Activated naive CD4-positive, alpha-beta T cell treated with anti-CD3 and anti-CD28 coated beads for 36 hours (primary cell): Measurements from ENCODE around the gene SLC25A26. TPM values are rescaled to one million over a fixed set of nuclear protein-coding genes. Genes with fewer than 3 reads are reported as not detected.

Experiments
- CTCF ChIA-PET: fragments of 350-600 bp; sonication (Branson Sonifier 250); formaldehyde crosslinking; loops from one replicate; lab custom pipeline; 2021; ENCODE audit warnings: antibody characterized with exemption; lab: Charles Lee
- DNase-seq: peaks from one replicate; pipeline ENCODE4 v3.0.0-alpha.2; 2020
- H3K27ac Mint-ChIP-seq: one replicate; pipeline ENCODE4 v1.8.0; 2021; ENCODE audit warnings: mild to moderate bottlenecking, mixed read lengths
- H3K27me3 Mint-ChIP-seq: one replicate; pipeline ENCODE4 v1.8.0; 2021; ENCODE audit warnings: low read depth, mixed read lengths
- H3K36me3 Mint-ChIP-seq: one replicate; pipeline ENCODE4 v1.8.0; 2021; ENCODE audit warnings: low read depth, mixed read lengths
- H3K4me1 Mint-ChIP-seq: one replicate; pipeline ENCODE4 v1.8.0; 2021; ENCODE audit warnings: low read depth, mixed read lengths
- H3K4me3 Mint-ChIP-seq: one replicate; pipeline ENCODE4 v1.8.0; 2021; ENCODE audit warnings: mild to moderate bottlenecking, moderate library complexity, mixed read lengths
- H3K9me3 Mint-ChIP-seq: one replicate; pipeline ENCODE4 v1.8.0; 2021; ENCODE audit warnings: mixed read lengths
- intact Hi-C: fragments of 100-400 bp; cut with micrococcal nuclease; formaldehyde crosslinking; loops from one replicate; pipeline ENCODE4 v1.15.1; 2023
- total RNA-seq, 2 experiments: library from RNA; stranded (reverse); gene quantifications; one replicate each; pipeline ENCODE4 v1.2.3, GENCODE V29; 2021

SLC25A26 gene
- 10 to 100 TPM; 25.3 to 26.3 TPM for total RNA-seq

DNA sequence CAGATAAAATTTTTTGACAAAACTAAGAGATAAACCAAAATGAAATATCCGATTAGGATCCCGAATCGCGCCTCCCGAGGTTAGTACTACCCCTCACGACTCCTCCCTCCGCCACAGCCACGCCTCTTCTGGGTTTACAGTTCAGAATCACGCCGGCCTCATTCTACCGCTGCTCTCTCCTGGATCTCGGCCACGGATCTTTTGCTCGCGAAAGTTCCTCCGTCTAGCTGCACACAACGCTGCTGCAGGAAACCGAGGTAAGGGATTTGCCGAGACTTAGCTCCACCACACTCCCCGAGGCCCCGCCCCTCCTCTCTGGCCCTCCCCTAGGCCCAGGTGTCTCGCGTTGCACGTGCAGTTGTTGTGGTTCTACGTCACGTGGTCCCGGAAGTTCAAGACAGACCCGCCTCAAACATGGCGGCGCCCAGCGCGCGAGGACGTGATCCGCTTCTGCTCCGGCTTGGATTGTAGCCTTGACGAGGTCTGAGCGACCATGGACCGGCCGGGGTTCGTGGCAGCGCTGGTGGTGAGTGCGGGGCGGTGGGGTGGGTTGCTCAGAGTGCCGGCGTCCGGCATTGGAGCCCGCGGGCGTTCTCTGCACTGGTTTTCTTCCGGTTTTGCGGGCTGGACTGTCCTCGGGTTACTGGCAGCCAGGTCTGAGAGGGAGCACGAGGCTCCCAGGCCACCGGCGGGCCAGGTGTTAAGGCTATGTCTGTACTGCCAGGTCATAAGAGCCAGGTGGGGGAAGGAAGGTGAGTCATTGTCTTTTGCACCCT lies at the start of gene SLC25A26:
Gene SLC25A26 (plus strand): TSS at position 400 of the 776 bp plus-strand sequence. CDS start 94 bp downstream, at position 494.
- DNase-seq = peak; percentile 99
- intact Hi-C loops = loop anchor here (1.0 to 10.0 kb wide), 8 partner anchors 19 to 1434 kb away; partner anchors contain the start of genes KBTBD8, LRIG1, MAGI1 and SUCLG2
- Mint-ChIP-seq H3K4me1 (peaks cover 51% of the 10 kb centered on the region), H3K27me3 (no peaks in the 10 kb centered on the region), H3K36me3 (peaks cover 33% of the 10 kb centered on the region), H3K4me3 (peak within 1 kb of the TSS; percentile 91), H3K27ac (peak within 1 kb of the TSS; percentile 95), H3K9me3 (peaks cover 15% of the 10 kb centered on the region)
- CTCF ChIA-PET = interaction anchor here (1.4 kb wide), 1 partner anchor 33 kb away, joined by 3 read pairs; no protein-coding TSS in a partner anchor

GRCh38 chr3:66172394-66172793 lies 48.4 kb upstream of the SLC25A26 start:
- no peak overlapping the region for H3K4me3 Mint-ChIP-seq
- H3K4me1 Mint-ChIP-seq = no peaks in the 10 kb centered on the region
- intact Hi-C loops = no loop called here
- no peaks in the 10 kb centered on the region for H3K36me3 Mint-ChIP-seq
- CTCF ChIA-PET = no interaction called here
- no peak for DNase-seq
- peaks cover 3% of the 10 kb centered on the region for H3K27me3 Mint-ChIP-seq
- no peak overlapping the region for H3K27ac Mint-ChIP-seq
- no peaks in the 10 kb centered on the region for H3K9me3 Mint-ChIP-seq

GRCh38 chr3:66177026-66177425 lies 43.8 kb upstream of the SLC25A26 start:
- no peak overlapping the region for H3K27ac Mint-ChIP-seq
- no peak for DNase-seq
- H3K27me3 Mint-ChIP-seq = no peaks in the 10 kb centered on the region
- H3K4me3 Mint-ChIP-seq = no peak overlapping the region
- no peaks in the 10 kb centered on the region for H3K4me1 Mint-ChIP-seq
- H3K9me3 Mint-ChIP-seq = no peaks in the 10 kb centered on the region
- H3K36me3 Mint-ChIP-seq = no peaks in the 10 kb centered on the region
- CTCF ChIA-PET = interaction anchor here (0.8 kb wide), 1 partner anchor 78 kb away, joined by 3 read pairs; no protein-coding TSS in a partner anchor
- intact Hi-C loops = no loop called here

GRCh38 chr3:66178206-66178605 lies 42.6 kb upstream of the SLC25A26 start:
- H3K4me3 Mint-ChIP-seq = no peak overlapping the region
- H3K36me3 Mint-ChIP-seq = no peaks in the 10 kb centered on the region
- H3K4me1 Mint-ChIP-seq = no peaks in the 10 kb centered on the region
- no peaks in the 10 kb centered on the region for H3K9me3 Mint-ChIP-seq
- no peak overlapping the region for H3K27ac Mint-ChIP-seq
- H3K27me3 Mint-ChIP-seq = no peaks in the 10 kb centered on the region
- intact Hi-C loops = no loop called here
- CTCF ChIA-PET = no interaction called here
- no peak for DNase-seq

- CTCF ChIA-PET = no interaction called here
- Mint-ChIP-seq H3K4me3 (no peak overlapping the region), H3K27ac (no peak overlapping the region), H3K9me3 (no peaks in the 10 kb centered on the region), H3K36me3 (no peaks in the 10 kb centered on the region), H3K27me3 (no peaks in the 10 kb centered on the region), H3K4me1 (no peaks in the 10 kb centered on the region)
- DNase-seq = no peak
- intact Hi-C loops = no loop called here
Observed at GRCh38 chr3:66179793-66180192, 41.0 kb upstream of the SLC25A26 start.

DNA sequence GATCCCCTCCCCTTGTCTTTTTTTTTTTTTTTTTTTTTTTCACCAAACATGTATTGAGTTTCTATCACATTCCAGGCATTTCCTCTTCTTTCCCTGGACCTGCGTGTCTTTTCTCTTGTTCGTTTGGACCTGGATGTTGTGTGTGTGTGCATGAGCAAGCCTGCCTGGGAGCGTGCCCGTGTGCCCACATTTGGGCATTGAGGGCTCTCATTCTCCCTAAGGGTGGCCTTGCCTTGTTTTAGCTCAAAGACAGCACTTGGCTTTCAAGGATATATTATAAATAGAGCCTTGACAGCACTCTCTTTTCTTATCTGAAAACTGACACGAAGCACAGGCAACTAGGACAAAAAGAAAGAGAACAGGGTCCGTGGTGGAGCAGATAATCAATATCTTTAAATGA lies 39.0 kb upstream of the SLC25A26 start:
- no peaks in the 10 kb centered on the region for H3K4me1 Mint-ChIP-seq
- CTCF ChIA-PET = no interaction called here
- H3K27ac Mint-ChIP-seq = no peak overlapping the region
- intact Hi-C loops = no loop called here
- DNase-seq = no peak
- H3K9me3 Mint-ChIP-seq = no peaks in the 10 kb centered on the region
- no peaks in the 10 kb centered on the region for H3K27me3 Mint-ChIP-seq
- H3K4me3 Mint-ChIP-seq = no peak overlapping the region
- H3K36me3 Mint-ChIP-seq = no peaks in the 10 kb centered on the region

GRCh38 chr3:66182246-66182645 lies 38.6 kb upstream of the SLC25A26 start:
- Mint-ChIP-seq H3K4me1 (no peaks in the 10 kb centered on the region), H3K27ac (no peak overlapping the region), H3K4me3 (no peak overlapping the region), H3K27me3 (no peaks in the 10 kb centered on the region), H3K36me3 (no peaks in the 10 kb centered on the region), H3K9me3 (no peaks in the 10 kb centered on the region)
- no peak for DNase-seq
- intact Hi-C loops = no loop called here
- CTCF ChIA-PET = no interaction called here

- no peak for DNase-seq
- Mint-ChIP-seq H3K27ac (no peak overlapping the region), H3K27me3 (no peaks in the 10 kb centered on the region), H3K36me3 (no peaks in the 10 kb centered on the region), H3K9me3 (no peaks in the 10 kb centered on the region), H3K4me1 (no peaks in the 10 kb centered on the region), H3K4me3 (no peak overlapping the region)
- intact Hi-C loops = no loop called here
- CTCF ChIA-PET = no interaction called here
Observed at GRCh38 chr3:66186545-66186944, 34.3 kb upstream of the SLC25A26 start.

DNA sequence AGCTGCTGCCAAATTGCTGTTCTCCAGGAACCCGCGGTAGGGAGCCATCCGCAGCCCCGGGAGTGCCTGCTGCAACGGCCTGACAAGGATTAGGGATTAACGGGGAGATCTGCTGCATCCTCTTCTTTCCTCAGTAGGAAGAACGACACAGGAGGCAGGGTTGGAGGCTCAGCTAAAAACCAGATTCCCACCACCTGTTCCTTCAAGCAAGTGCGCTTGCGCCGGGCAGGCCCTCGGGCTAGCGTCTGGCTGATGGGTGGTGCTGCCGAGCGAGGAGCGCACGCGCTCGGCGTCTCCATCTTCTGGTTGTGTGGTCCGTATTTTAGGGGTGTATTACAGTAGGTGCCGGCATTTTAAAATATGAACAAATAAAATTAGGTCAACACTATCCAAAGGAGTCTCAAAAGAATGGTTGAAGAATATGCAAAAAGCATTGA lies 25.4 kb upstream of the SLC25A26 start:
- Mint-ChIP-seq H3K36me3 (no peaks in the 10 kb centered on the region), H3K27ac (no peak overlapping the region), H3K9me3 (no peaks in the 10 kb centered on the region), H3K27me3 (peaks cover 22% of the 10 kb centered on the region), H3K4me3 (no peak overlapping the region), H3K4me1 (peaks cover 3% of the 10 kb centered on the region)
- intact Hi-C loops = no loop called here
- CTCF ChIA-PET = no interaction called here
- DNase-seq = peak; percentile 38

- H3K4me3 Mint-ChIP-seq = no peak overlapping the region
- no peaks in the 10 kb centered on the region for H3K9me3 Mint-ChIP-seq
- peaks cover 3% of the 10 kb centered on the region for H3K4me1 Mint-ChIP-seq
- CTCF ChIA-PET = interaction anchor here (0.6 kb wide), 1 partner anchor 45 kb away, joined by 3 read pairs; no protein-coding TSS in a partner anchor
- intact Hi-C loops = loop anchor here (1.0 kb wide), 1 partner anchor 411 kb away; no protein-coding TSS in a partner anchor
- H3K27ac Mint-ChIP-seq = no peak overlapping the region
- no peak for DNase-seq
- H3K27me3 Mint-ChIP-seq = peaks cover 23% of the 10 kb centered on the region
- H3K36me3 Mint-ChIP-seq = no peaks in the 10 kb centered on the region
Observed at GRCh38 chr3:66196633-66197032, 24.2 kb upstream of the SLC25A26 start.

- Mint-ChIP-seq H3K27ac (no peak overlapping the region), H3K27me3 (peaks cover 27% of the 10 kb centered on the region), H3K36me3 (no peaks in the 10 kb centered on the region), H3K4me1 (peaks cover 3% of the 10 kb centered on the region), H3K4me3 (no peak overlapping the region), H3K9me3 (no peaks in the 10 kb centered on the region)
- no peak for DNase-seq
- intact Hi-C loops = no loop called here
- CTCF ChIA-PET = no interaction called here
Observed at GRCh38 chr3:66198437-66199088, 22.2 kb upstream of the SLC25A26 start.

DNA sequence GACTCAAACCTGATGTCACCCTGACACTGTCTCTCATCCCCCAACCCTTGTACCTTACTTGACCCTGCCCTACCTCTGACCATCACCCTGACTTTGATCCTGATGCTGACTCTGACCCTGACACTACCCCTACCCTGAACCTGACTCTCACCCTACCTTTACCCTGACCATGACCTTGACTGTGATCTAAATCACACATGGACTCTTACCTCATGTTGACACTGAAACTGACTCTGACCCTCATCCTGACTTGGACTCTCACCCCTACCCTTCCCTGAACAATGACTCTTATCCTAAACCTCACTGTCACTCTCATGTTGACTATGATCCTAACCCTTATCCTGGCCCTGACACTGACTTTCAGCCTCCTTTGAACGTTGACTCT lies 21.7 kb upstream of the SLC25A26 start:
- H3K4me3 Mint-ChIP-seq = no peak overlapping the region
- no peak overlapping the region for H3K27ac Mint-ChIP-seq
- H3K9me3 Mint-ChIP-seq = no peaks in the 10 kb centered on the region
- CTCF ChIA-PET = no interaction called here
- H3K36me3 Mint-ChIP-seq = no peaks in the 10 kb centered on the region
- intact Hi-C loops = no loop called here
- no peak for DNase-seq
- H3K27me3 Mint-ChIP-seq = peaks cover 29% of the 10 kb centered on the region
- H3K4me1 Mint-ChIP-seq = peaks cover 3% of the 10 kb centered on the region
